Stimulated activated CD4-positive, alpha-beta T cell treated with anti-CD3 and anti-CD28 coated beads, Interleukin-4, amount 100 ng/mL, for 24 hours (primary cell): ENCODE measurements around the gene MARS1.
"Not testable (repeated sequence)": the region's sequence is repeated elsewhere in the genome, so short reads cannot be mapped to it uniquely, and the experiment has no call there.

Source experiments
- DNase-seq: peaks from one replicate; pipeline ENCODE4 v3.0.0-alpha.2; 2020

MARS1 gene

GRCh38 chr12:57553343-57554202, 65.7 kb downstream of the MARS1 start:
- DNase-seq, result no peak

GRCh38 chr12:57554453-57554852, 66.6 kb downstream of the MARS1 start:
- DNase-seq, result no peak

GRCh38 chr12:57554897-57555296, 67.0 kb downstream of the MARS1 start:
- DNase-seq, result no peak

GRCh38 chr12:57558864-57559263, 71.0 kb downstream of the MARS1 start:
- DNase-seq, result no peak

- no peak for DNase-seq
Observed at GRCh38 chr12:57560516-57560915, 72.6 kb downstream of the MARS1 start.

GRCh38 chr12:57561117-57561516, 73.2 kb downstream of the MARS1 start:
- DNase-seq, result not testable (repeated sequence)

- no peak for DNase-seq
Observed at GRCh38 chr12:57563358-57563757, 75.5 kb downstream of the MARS1 start.

- no peak for DNase-seq
Observed at GRCh38 chr12:57564178-57564740, 76.4 kb downstream of the MARS1 start.
